ENCODE measurements around the gene KMT2B.

KMT2B gene

DNA sequence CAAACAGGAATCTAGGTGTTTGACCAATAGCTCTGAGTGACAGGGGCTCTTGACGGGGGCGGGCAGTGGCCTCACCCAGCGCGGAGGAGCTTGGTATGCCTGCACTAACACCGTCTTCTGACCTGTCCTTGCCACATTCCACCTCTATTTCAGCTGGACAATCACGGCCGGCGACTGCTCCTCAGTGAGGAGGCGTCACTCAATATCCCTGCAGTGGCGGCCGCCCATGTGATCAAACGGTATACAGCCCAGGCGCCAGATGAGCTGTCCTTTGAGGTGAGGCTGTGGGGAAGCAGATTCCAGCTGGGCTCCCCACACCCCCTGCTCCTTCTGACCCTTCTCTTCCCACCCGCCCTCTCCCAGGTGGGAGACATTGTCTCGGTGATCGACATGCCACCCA is 62.3 kb downstream of the KMT2B start:
- no peak for DNase-seq (ENCODE audit: low read depth in 3 of 3)

GRCh38 chr19:35780717-35781116 is 62.9 kb downstream of the KMT2B start:
- no peak for DNase-seq (ENCODE audit: low read depth in 3 of 3)

- no peak for DNase-seq (ENCODE audit: low read depth in 3 of 3)
These were observed 63.8 kb downstream of the KMT2B start for GRCh38 chr19:35781650-35782049.

- no peak for DNase-seq (ENCODE audit: low read depth in 3 of 3)
These were observed 64.8 kb downstream of the KMT2B start for GRCh38 chr19:35782589-35782988.

DNA sequence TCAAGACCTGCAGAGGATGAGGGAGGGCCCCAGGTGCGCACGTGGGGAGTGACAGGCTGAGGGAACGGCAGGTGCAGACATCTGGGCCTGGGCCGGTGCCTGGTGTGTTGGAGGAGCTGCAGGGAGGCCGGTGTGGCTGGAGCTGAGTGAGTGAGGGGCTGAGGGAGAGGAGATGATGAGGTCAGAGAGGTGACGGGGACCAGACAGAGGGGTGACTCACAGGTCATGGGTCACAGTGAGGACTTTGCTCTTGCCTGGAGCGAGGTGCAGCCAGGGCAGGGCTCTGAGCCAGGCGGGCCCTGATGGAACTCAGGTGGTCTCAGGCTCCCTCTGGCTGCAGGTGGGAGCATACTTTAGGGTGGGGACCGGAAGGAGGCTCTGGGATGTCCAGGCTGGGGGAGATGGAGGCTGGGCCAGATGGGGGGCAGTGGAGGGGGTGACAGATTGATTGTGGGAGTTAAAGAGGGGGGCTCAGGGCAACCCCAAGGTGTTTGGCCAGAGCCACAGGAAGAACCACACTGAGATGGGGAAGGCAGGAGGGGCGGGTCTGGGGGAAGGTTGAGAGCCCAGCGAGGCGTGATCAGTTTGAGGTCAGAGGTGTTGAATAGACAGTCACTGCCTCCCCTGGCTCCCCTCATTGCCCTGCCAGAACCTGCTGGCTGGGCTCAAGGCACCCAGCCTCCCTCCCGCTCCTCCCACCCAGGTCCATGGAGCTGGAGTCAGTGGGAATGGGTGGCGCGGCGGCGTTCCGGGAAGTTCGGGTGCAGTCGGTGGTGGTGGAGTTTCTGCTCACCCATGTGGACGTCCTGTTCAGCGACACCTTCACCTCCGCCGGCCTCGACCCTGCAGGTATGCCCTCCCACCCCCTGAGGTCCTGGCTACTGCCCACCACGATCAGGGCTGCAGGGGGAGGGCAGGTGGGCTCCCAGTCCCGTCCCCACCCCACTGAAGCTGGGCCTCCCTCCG is 65.9 kb downstream of the KMT2B start:
- no peak for DNase-seq (ENCODE audit: low read depth in 3 of 3)

GRCh38 chr19:35784503-35785338 is 66.9 kb downstream of the KMT2B start:
- DNase-seq (ENCODE audit: low read depth in 3 of 3) = no peak

GRCh38 chr19:35785339-35785627 is 67.5 kb downstream of the KMT2B start:
- no peak for DNase-seq (ENCODE audit: low read depth in 3 of 3)

GRCh38 chr19:35786299-35787160 is 68.7 kb downstream of the KMT2B start:
- DNase-seq (ENCODE audit: low read depth in 3 of 3) = no peak

DNA sequence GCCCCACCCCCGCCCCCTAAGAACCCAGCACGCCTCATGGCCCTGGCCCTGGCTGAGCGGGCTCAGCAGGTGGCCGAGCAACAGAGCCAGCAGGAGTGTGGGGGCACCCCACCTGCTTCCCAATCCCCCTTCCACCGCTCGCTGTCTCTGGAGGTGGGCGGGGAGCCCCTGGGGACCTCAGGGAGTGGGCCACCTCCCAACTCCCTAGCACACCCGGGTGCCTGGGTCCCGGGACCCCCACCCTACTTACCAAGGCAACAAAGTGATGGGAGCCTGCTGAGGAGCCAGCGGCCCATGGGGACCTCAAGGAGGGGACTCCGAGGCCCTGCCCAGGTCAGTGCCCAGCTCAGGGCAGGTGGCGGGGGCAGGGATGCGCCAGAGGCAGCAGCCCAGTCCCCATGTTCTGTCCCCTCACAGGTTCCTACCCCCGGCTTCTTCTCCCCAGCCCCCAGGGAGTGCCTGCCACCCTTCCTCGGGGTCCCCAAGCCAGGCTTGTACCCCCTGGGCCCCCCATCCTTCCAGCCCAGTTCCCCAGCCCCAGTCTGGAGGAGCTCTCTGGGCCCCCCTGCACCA is 69.5 kb downstream of the KMT2B start:
- DNase-seq (ENCODE audit: low read depth in 3 of 3) = no peak
